Activated CD8-positive, alpha-beta memory T cell treated with anti-CD3 and anti-CD28 coated beads, Interleukin-2, amount 50 U/mL, for 4 hours (primary cell): ENCODE measurements around the gene TMEM175.
A peak's percentile ranks its signal among the peaks of the same experiment; 100 is the strongest.

Experiments used
- DNase-seq: peaks from one replicate; pipeline ENCODE4 v3.0.0-alpha.2; 2020

Gene TMEM175

DNA sequence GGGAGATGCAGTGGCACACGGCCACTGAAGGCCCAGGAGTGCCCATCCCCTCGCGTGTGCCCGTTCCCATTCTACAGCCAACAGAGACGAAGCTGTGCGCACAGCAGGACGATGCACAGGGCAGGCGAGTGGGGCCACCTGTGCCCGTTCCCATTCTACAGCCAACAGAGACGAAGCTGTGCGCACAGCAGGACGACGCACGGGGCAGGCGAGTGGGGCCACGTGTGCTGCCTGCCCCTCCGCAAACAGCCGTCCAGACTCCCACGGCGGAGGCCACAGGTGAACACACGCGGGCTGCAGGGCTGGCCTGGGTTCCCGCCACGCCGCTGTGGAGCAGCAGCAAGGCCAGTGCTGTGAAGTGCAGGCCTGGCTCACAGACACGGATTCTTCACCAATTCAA is 32.2 kb upstream of the TMEM175 start:
- no peak for DNase-seq

DNA sequence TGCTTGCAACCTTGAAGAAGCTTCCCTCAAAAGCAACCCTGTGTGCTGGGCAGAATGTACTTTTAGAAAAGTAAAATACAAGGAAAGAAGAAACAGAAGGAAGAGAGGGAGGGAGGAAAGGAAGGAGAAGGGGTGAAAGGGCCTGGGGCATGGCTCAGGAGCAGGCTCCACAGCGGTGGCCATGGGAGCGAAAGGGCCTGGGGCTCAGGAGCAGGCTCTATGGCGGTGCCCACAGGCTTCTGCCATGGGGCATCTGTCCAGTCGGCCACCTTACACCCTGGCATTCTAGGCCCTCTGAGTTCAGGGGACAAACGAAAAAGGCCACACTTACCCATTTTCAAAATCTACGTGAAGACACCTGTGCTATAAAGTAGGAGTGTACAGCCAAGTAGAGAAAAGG is 31.5 kb upstream of the TMEM175 start:
- no peak for DNase-seq

DNA sequence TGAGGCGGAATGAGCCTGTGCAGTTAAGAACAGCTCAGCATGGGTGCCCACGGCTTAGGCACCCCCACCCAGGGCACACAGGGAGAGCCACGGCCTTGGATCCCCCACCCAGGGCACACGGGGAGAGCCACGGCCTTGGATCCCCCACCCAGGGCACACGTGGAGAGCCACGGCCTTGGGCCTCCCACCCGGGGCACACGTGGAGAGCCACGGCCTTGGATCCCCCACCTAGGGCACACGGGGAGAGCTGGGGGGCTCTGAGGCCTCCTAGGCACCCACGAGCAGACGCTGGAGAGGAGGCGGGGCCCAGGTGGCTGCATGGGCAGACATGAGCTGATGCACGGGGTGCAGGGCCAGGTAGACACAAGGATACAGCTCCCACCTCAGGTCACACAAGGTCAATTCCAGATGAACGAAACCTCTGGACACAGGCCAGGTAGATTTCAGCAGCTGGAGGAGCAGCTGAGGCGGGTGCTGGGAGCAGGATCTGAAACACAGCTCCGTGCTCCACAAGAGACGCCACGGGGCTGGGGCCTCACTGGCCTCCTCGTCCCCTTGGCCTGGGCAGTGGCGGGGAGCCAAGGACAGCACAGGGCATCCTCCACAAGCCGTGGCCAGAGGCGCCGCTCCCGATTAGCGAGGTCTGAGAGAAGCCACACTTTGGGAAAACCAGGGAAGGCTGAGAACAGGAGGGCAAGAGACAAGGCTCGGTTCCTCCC is 30.9 kb upstream of the TMEM175 start:
- no peak for DNase-seq

DNA sequence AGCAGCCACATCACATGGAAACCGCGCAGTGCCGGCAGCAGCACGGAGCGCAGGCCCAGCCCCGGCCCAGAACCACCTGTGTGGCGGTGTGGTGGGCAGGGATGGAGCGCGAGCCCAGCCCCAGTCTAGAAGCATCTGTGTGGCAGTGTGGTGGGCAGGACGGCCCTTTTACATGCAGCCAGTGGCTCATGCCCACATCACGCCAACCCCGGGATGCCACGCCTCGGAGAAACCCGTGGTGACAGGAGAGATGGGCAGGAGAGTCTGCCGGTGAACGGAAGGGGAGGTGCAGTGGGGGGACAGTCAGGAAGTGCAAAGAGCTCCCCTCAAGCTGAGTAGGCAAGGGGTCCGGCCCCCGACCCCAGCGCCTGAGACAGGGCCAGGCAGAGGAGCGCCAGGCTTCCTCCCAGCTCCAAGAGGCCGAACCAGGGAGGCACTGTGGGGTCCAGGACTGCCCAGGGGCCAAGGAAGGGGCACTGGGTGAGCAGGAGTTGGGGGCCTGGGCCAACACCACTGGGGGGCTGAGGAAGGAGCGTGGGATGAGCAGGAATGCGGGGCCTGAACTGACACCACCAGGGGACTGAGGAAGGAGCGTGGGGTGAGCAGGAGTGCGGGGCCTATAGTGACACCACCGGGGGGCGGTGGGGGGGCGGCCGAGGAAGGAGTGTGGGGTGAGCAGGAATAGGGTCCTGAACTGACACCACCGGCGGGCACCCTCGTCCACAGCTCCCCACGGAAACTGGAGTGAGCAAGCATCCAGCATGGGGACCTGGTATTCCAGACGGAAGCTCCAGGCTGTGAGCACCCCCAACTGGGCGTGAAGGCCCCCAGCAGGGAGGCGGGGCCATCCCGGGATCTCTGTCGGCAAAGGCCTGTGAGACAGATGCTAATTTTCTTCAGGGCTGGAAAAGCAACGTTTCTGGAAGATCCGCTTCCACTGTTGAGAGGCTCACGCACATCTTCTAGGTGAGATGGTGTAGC is 28.9 kb upstream of the TMEM175 start:
- DNase-seq, result no peak

DNA sequence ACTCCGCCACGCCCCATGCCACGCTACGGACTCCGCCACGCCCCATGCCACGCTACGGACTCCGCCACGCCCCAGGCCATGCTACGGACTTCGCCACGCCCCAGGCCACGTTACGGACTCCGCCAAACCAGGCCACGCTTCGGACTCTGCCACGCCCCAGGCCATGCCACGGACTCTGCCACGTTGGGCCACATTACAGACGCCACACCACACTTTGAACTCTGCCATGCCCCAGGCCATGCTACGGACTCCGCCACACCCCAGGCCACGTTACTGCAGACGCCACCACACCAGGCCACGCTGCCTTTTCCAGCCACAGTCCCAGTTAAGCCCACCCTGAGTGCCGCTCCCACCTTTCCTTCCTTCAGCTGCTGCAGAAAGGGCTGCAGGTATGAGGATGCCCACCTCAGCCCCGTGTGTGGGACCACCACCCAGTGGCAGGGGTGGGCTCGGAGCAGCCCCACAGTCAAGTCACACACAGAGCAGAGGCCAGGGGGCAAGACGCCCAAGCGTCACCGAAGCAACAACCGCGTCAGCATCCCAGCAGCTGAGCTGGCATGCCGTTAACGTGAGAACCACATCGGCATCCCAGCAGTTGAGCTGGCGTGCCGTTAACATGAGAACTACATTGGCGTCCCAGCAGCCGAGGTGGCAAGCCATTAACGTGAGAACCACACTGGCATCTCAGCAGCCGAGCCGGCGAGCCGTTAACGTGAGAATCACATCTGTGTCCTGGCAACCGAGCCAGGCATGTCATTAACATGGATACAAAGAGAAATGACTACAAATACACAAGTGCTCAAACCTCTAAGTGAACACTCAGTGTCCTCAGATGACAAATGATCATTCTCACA is 26.5 kb upstream of the TMEM175 start:
- DNase-seq, result no peak

DNA sequence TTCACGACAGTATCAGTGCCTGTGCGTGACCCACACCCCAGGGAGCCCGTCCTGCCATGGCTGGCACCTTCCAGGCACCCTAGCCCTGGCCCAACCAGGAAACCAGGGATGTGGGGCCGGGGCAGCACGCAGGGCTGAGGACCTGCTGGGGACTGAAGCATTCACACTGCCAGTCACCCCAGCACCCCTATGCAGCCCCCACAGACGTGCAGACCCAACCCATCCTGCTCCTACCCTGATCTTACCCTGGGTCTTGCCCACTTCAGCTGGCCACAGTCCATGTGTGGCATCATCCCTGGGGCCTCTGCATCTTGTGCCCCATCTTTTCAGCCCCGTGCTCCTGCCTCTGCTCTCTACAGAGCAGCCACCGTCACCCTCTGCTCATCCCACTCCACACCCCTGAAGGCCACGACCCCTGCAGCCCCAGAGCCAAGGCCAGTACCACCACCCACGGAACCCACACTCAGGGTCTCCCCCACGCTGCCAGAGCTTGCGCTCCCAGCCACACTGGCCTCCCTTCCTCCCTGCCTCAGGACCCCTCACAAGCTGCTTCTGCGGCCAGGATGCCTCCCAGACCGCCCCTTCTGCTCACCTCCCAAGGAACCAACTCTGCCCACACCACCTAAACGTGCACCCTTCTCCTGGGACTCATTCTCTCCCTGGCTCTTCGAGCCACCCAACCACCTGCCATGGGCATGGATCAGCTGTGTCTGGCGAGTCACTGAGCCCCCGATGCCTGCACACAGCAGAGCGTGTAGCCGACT is 25.7 kb upstream of the TMEM175 start:
- no peak for DNase-seq

DNA sequence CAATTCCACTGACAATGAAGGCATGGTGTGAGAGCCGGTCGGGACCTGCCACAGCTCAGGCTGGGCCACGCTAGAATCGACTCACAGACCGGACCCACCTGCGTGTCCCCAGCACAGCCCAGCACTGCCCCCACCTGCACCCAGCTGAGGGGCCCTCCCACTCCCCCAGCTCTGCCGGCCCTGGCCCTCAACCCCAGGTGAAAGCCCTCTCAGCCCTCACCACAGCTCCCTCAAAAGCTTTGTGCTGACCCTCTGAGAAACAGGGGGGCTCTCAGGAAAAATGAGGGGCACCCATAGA is 25.2 kb upstream of the TMEM175 start:
- DNase-seq, result no peak

DNA sequence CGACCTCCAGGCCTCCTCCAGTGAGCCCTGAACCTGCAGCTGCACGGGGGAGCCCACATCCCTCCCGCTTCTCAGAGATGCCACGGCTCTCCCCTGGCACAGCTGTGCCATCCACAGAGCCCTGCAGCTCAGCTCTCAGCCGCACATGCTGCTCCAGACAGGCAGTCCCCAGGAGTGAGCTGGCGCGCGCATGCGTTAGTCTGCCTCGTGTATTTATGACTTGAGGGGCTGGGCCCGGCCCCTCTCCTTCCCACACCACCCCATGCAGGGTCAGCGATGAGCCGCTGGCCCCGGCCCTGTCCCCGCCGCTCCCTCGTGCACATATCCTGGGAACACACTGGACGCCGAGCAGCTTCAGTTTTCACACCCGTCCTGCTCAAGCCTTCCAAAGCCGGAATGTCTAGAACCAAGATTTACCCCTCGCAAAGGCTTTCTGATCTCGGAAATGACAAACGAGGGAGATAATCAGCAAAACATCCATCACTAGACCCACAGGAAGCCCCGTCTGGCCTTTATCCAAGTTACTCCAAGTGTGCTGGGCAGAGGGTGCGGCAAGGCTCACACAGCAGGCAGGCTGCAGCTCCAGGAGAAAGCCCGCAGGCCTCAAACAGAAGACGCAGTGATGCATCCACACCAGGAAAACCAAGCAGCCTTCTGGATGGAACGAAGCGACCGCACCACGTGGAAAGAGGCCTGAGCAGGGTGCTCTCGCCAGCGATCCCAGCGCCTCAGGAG is 24.4 kb upstream of the TMEM175 start:
- DNase-seq, result no peak

DNA sequence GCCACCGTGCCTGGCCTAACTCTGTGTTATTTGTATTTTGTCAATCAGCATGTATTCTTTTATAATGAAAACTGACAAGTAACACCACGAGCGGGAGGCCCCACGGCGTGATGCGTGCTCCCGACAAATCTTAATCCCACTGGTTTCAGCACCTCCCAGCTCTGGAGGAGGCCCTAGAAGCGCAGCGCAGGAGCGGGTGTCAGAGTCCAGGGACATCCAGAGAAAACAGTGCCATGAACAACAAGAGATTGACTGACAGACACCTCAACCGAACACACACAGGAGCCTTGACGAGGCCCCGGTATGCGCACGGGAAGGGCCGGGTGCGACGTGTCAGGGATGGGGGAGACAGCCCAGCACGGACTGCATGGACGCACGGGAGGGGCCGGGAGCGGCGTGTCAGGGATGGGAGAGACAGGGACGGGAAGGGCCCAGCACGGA is 23.1 kb upstream of the TMEM175 start:
- no peak for DNase-seq

DNA sequence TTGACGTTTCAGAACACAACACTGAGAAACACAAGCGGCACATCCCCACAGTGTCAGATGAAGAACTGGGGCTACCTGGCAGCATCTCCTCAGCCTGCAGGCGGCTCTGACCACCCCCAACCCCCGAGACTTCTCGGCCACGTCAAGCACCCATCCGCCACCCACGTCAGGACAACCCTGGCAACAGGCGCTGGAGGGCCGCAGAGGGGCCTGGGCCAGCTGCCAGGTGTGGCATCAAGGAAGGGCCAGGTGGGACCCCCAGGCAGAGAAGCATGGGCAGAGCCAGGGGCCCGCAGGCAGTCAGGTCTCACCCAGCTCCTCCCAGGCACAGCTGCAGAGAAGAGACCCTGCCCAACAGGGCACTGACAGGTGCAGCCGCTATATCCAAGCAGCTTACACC is 22.4 kb upstream of the TMEM175 start:
- no peak for DNase-seq

DNA sequence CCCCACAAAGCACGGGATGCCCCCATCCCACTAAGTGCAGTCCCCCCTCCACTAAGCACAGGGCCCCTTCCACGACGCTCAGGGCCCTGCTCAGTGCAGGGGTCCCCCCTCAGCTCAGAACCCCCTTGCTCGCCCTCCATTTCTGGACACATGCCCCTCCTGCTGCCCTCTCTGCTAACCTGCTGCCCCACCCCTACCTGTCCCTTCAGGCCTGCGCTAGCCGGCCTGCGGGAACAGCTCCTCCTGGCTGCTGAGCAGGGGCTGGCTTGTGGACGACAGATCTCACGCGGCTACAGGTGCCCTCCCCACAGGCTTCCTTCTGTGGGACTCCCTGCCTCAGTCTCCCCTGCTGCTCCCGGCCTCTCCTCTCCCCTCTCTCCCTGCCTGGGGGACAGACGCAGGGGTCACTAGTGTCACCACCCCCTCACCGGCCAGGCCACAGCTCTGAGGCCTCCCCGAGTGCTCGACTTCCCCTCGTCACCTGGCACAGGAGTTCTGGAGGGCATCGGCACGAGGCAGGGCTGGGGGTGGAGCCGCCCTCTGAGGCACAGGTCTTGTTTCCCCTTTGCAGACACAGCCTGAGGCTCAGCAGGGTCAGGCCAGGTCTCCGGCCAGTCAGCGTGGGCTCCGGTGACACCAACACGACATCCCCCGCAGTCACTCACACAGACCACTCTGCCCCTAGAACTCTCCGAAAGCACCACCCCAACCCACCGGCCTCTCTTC is 21.7 kb upstream of the TMEM175 start:
- no peak for DNase-seq

DNA sequence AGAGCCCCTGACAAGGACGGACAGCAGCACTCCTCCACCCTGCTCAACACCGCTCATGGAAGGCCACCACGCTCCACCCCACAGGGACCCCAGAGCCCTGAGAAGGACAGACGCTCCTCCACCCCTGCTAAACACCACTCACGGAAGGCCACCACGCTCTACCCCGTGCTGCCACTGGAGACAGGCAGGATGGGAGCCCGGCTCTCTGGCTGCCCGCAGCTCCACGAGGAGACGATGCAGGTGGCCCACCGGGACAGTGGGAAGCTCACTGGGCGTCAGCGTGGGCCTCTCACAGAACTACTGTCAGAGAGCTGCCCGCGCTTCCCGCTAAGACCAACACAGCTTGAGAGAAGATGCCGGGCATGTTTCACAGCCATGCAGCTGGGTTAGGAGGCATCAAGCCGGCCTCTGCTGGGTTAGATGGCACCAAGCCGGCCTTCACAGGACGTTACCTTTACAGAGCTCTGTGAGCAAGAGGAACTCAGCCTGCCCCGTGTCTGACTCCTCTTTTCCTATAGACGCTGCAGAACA is 21.0 kb upstream of the TMEM175 start:
- no peak for DNase-seq

DNA sequence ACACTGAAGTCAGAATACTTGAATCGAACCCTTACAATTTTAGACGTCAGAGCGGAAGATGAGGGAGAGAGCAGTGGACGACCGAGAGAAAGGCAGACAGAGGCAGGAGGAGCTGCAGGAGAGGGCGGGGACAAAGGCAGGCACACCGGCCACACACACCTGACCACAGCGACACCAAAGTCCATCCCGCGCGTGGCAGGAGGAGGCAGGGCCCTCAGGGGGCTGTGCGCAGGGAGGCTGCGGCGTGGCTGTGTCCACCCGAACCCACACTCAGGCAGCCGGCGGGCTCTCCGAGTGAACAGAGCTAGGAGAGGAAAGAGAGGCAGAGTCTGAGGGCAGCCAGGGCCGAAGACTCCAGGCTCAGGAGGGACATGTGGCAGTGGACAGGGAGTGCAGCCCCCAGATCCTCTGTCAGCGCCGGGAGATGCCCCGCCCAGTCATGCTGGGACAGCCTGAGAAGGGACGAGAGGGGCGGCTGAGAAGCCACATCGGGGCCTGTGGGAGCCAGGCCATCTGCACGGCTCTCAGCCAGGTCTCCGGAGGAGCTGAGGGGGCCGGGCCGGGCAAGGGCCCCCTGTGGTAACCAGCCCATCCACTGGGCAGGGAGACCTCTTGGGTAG is 20.3 kb upstream of the TMEM175 start:
- peak; percentile 7 for DNase-seq

DNA sequence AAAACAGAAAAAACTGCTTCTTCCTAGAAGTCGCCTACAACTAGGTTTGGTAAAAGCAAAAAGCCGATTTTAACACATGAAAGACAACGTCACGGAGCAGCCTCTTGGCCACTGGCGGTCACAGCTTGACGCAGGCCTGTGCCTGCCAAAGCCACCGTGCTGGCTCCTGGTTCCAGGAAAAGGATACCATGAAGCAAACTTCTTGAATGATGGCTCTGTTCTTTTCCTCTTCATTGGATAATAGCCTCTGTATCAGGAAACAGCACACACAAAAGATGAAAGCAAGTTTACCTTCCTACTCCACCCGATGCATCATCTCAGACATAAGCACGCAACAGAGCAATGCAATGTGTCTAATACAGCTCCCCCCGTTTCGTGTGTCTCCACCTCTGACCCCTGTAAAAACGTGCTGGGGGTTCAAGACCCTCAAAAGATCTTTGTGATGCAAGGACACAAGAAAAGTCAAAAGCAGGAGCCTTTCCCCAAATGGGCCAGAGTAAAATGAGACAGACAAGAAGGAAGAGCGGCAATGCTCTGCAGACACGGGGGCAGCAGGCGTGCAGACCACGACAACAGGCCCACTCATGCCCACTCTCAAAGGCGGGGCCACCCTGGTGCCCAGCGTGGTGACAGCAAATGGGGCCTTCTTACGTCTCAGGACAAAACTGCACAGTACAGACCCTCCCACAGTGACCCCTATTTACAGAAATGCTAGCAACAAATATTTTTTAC is 19.5 kb upstream of the TMEM175 start:
- peak; percentile 4 for DNase-seq

DNA sequence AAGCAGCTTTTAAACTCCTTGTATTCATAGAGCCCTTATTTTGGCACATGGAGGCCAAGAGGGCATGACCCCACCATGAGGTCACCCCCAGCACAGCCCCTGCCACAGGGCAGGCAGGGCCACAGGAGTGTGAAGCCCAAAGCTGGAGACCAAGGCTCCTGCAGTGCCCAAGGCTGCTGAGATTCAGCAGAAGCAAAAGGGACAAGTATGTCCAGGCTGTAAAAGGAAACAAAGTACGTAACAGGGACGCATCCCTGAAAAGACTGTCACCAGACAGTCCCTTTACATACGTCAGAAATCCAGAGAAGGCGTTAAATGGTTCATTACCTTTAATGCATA is 19.0 kb upstream of the TMEM175 start:
- no peak for DNase-seq

DNA sequence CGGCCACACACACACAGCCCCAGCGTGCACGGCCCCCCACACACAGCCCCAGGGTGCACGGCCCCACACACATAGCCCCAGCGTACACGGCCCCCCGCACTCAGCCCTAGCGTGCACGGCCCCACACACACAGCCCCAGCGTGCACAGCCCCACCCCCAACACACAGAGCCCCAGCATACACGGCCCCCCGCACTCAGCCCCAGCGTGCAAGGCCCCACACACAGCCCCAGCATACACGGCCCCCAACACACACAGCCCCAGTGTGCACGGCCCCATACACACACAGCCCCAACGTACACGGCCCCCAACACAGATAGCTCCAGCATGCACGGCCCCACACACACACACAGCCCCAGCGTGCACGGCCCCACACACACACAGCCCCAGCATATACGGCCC is 17.7 kb upstream of the TMEM175 start:
- DNase-seq, result no peak

DNA sequence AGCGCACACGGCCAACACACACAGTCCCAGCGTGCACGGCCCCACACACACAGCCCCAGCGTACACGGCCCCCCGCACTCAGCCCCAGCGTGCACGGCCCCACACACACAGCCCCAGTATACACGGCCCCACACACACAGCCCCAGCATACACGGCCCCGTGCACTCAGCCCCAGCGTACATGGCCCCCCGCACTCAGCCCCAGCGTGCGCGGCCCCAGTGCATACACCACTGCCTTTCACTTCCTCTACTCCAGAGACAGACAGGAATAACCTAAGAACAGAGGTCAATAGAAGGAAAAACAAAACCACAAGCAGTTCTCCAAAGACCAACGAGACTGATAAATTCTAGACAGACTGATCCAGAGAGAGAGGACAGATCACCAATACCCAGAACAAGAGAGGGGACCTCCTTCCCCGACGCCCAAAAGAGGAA is 17.2 kb upstream of the TMEM175 start:
- DNase-seq, result no peak

DNA sequence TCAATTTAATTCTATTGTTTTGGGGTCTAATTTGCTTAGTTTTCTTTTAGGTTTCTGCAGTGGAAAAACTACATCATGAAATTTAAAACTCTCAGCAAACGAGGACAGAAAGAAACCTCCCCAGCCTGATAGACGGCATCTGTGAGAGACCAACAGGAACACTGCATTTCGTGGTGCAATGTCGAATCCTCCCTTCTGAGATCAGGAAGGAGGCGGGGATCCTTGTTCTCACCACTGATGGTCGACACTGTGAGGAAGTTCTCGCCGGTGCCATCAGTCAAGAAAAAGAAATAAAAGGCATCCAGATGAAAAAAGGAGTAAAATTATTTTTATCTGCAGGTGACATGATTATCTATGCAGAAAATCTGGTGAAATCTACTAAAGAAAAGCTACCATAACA is 16.7 kb upstream of the TMEM175 start:
- DNase-seq, result no peak

DNA sequence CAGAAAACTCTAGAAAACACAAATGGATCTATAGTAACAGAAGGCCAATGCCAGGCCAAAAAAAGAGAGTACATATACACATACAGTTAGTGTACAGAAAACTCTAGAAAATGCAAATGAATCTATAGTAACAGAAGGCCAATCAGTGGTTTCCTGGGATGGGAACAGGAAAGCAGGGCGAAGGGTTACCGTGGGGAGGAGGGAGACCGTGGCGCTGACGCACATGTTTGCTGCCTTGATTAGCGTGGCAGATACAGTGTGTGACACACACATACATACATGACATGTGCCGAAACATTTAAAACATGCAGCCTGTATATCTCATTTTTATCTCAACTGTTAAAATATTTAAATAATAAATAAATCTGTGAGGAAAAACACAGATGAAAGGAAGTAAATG is 14.8 kb upstream of the TMEM175 start:
- no peak for DNase-seq

DNA sequence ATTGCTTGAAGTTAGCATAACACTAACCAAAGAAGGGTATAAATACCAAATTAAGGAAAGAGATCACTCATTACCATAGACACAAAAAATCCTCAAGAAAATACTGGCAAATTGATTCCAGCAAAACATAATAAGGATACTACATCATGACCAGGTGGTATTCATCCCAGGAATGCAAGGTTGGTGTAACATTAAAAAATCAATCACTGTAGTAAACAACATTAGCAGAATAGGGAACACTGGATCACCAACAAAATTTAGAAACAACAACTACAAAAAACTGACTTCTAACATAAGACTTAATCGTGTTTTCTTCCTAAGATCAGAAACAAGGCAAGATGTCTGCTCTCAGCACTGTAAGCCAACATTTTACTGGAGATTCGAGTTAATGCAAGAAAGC is 14.3 kb upstream of the TMEM175 start:
- no peak for DNase-seq
